Measurements from ENCODE around the gene TOR1B. TPM values are rescaled to one million over a fixed set of nuclear protein-coding genes. Genes with fewer than 3 reads are reported as not detected.
A peak's percentile ranks its signal among the peaks of the same experiment; 100 is the strongest.

Gene TOR1B
- total RNA-seq, 2 experiments from 2014 or later = 18.8 to 21.3 TPM

- H3K27me3 Mint-ChIP-seq (ENCODE audit: low read depth) = no peaks in the 10 kb centered on the region
- no peak overlapping the region for H3K4me3 Mint-ChIP-seq
- no peak for DNase-seq
- no peaks in the 10 kb centered on the region for H3K9me3 Mint-ChIP-seq
- CTCF ChIA-PET = no interaction called here
- peaks cover 39% of the 10 kb centered on the region for H3K4me1 Mint-ChIP-seq (ENCODE audit: low read depth)
- intact Hi-C loops (cut with micrococcal nuclease) = no loop called here
- H3K27ac Mint-ChIP-seq = no peak overlapping the region
- H3K36me3 Mint-ChIP-seq (ENCODE audit: low read depth) = peaks cover 41% of the 10 kb centered on the region
Measured at GRCh38 chr9:129853614-129854013, 50.6 kb downstream of the TOR1B start.

- Mint-ChIP-seq H3K27ac (peak overlapping the region; percentile 65), H3K36me3 (ENCODE audit: low read depth) (peaks cover 41% of the 10 kb centered on the region)
- intact Hi-C loops (cut with micrococcal nuclease) = no loop called here
Measured at GRCh38 chr9:129854588-129855110, 51.7 kb downstream of the TOR1B start.

GRCh38 chr9:129857207-129857606, 54.2 kb downstream of the TOR1B start:
- Mint-ChIP-seq H3K27me3 (ENCODE audit: low read depth) (no peaks in the 10 kb centered on the region), H3K9me3 (no peaks in the 10 kb centered on the region), H3K4me3 (no peak overlapping the region), H3K36me3 (ENCODE audit: low read depth) (peaks cover 41% of the 10 kb centered on the region), H3K27ac (no peak overlapping the region), H3K4me1 (ENCODE audit: low read depth) (peaks cover 57% of the 10 kb centered on the region)
- no peak for DNase-seq
- CTCF ChIA-PET = no interaction called here
- intact Hi-C loops (cut with micrococcal nuclease) = no loop called here

More at GRCh38 chr9:129854588-129855110, 51.7 kb downstream of the TOR1B start:
- DNase-seq = peak; percentile 27
- peaks cover 39% of the 10 kb centered on the region for H3K4me1 Mint-ChIP-seq (ENCODE audit: low read depth)
- CTCF ChIA-PET = no interaction called here
- H3K9me3 Mint-ChIP-seq = no peaks in the 10 kb centered on the region
- no peak overlapping the region for H3K4me3 Mint-ChIP-seq
- no peaks in the 10 kb centered on the region for H3K27me3 Mint-ChIP-seq (ENCODE audit: low read depth)

GRCh38 chr9:129858167-129858962, 55.4 kb downstream of the TOR1B start:
- Mint-ChIP-seq H3K4me3 (no peak overlapping the region), H3K9me3 (no peaks in the 10 kb centered on the region), H3K27me3 (ENCODE audit: low read depth) (no peaks in the 10 kb centered on the region), H3K27ac (peak overlapping the region; percentile 13), H3K4me1 (ENCODE audit: low read depth) (peaks cover 61% of the 10 kb centered on the region), H3K36me3 (ENCODE audit: low read depth) (peaks cover 40% of the 10 kb centered on the region)
- intact Hi-C loops (cut with micrococcal nuclease) = no loop called here
- no peak for DNase-seq
- CTCF ChIA-PET = no interaction called here

Other genes with a start within 250 kb of the TOR1B start
- gene C9orf50, start 182.1 kb upstream of the TOR1B start, total RNA-seq = not detected
- gene NTMT1, start 177.0 kb upstream of the TOR1B start, total RNA-seq = 10 to 100 TPM; 58.6 to 59.3 TPM
- 10 to 100 TPM; 13.0 to 13.8 TPM for gene ASB6, start 161.0 kb upstream of the TOR1B start, total RNA-seq
- under 1 TPM; 0.69 to 0.83 TPM for gene PRRX2, start 137.5 kb upstream of the TOR1B start, total RNA-seq
- under 1 TPM; 0.31 to 0.44 TPM for gene PTGES, start 50.1 kb upstream of the TOR1B start, total RNA-seq
- 10 to 100 TPM; 26.2 to 28.2 TPM for gene TOR1A, start 21.0 kb downstream of the TOR1B start, total RNA-seq
- gene C9orf78, start 32.1 kb downstream of the TOR1B start, total RNA-seq = 10 to 100 TPM; 45.3 to 45.7 TPM
- gene USP20, start 32.3 kb downstream of the TOR1B start, total RNA-seq = 10 to 100 TPM; 54.7 to 54.9 TPM
- gene FNBP1, start 240.0 kb downstream of the TOR1B start, total RNA-seq = 100 to 1,000 TPM; 126 to 128 TPM